PC-3 (cell line): ENCODE data around the gene GAGE12E. TPM values are rescaled to one million over a fixed set of nuclear protein-coding genes. Genes with fewer than 3 reads are reported as not detected.
"Not testable (repeated sequence)": the region's sequence is repeated elsewhere in the genome, so short reads cannot be mapped to it uniquely, and the experiment has no call there.

Experiments
- ATAC-seq: fragments of 200-7000 bp; cut with Tn5 transposase; 2 replicates; pipeline ENCODE4 v1.9.1; 2020; ENCODE audit warnings: mild to moderate bottlenecking, moderate library complexity
- BruUV-seq: library from RNA; stranded (reverse); fragments of 400-500 nt; replicated peaks from 2 replicates; lab custom pipeline; 2021; lab: Mats Ljungman, UMichigan
- CTCF ChIA-PET: fragments of 300-600 bp; sonication (Branson Sonifier 250); formaldehyde crosslinking; loops from one replicate; lab custom pipeline; 2022; ENCODE audit warnings: antibody characterized with exemption; lab: Charles Lee
- POLR2A ChIA-PET: fragments of 300-600 bp; sonication (Branson Sonifier 250); formaldehyde crosslinking; loops from one replicate; lab custom pipeline; 2022; ENCODE audit warnings: antibody characterized with exemption; ENCODE audit not compliant: unreplicated experiment; lab: Charles Lee
- DNase-seq: peaks from one replicate; pipeline ENCODE4 v3.0.0-alpha.2; 2015
- H2AFZ ChIP-seq: fragments of 300-600 bp; sonication (generic); 2 replicates; pipeline ENCODE4 v1.6.0; 2016; ENCODE audit warnings: antibody characterized with exemption, low read length
- H3F3A ChIP-seq: fragments of 300-600 bp; sonication (generic); one replicate; pipeline ENCODE4 v1.6.0; 2017; ENCODE audit warnings: antibody characterized with exemption, low read length, control low read depth, mild to moderate bottlenecking; ENCODE audit not compliant: unreplicated experiment
- H3K27ac ChIP-seq: fragments of 300-600 bp; sonication (generic); 2 replicates; pipeline ENCODE4 v1.5.1; 2016; ENCODE audit warnings: mild to moderate bottlenecking, low read length
- H3K27me3 ChIP-seq: fragments of 300-600 bp; sonication (generic); 2 replicates; pipeline ENCODE4 v1.6.1; 2016; ENCODE audit warnings: low read length, mixed read lengths
- H3K36me3 ChIP-seq: fragments of 300-600 bp; sonication (generic); 2 replicates; pipeline ENCODE4 v1.6.1; 2016; ENCODE audit warnings: low read depth, mixed run types, low read length, mixed read lengths
- H3K4me1 ChIP-seq: fragments of 300-600 bp; sonication (generic); 2 replicates; pipeline ENCODE4 v1.5.1; 2016; ENCODE audit warnings: low read length; ENCODE audit not compliant: insufficient read depth
- H3K4me2 ChIP-seq: fragments of 300-600 bp; sonication (generic); 2 replicates; pipeline ENCODE4 v1.6.0; 2016; ENCODE audit warnings: low read length
- H3K4me3 ChIP-seq: fragments of 300-600 bp; sonication (generic); 2 replicates; pipeline ENCODE4 v1.5.1; 2016; ENCODE audit warnings: mild to moderate bottlenecking, low read length, mixed read lengths
- H3K79me2 ChIP-seq: fragments of 300-600 bp; sonication (generic); 2 replicates; pipeline ENCODE4 v1.6.1; 2017; ENCODE audit warnings: low read length, mixed read lengths
- H3K9ac ChIP-seq: fragments of 300-600 bp; sonication (generic); 2 replicates; pipeline ENCODE4 v1.6.0; 2016; ENCODE audit warnings: mild to moderate bottlenecking, low read length
- H3K9me2 ChIP-seq: fragments of 300-600 bp; sonication (generic); replicated peaks from 2 replicates; pipeline ENCODE4 v1.6.1; 2016; ENCODE audit warnings: mixed run types, low read length, mixed read lengths
- H3K9me3 ChIP-seq: fragments of 300-600 bp; sonication (generic); 2 replicates; pipeline ENCODE4 v1.6.1; 2016; ENCODE audit warnings: low read length, mixed read lengths
- H4K20me1 ChIP-seq: fragments of 300-600 bp; sonication (generic); 2 replicates; pipeline ENCODE4 v1.6.1; 2016; ENCODE audit warnings: low read length, mixed read lengths
- intact Hi-C: fragments of 100-400 bp; cut with micrococcal nuclease; formaldehyde crosslinking; loops from 2 replicates; pipeline ENCODE4 v1.9.0; 2023
- total RNA-seq: library from RNA; depleted of rRNA; stranded (reverse); fragments of >200 nt; gene quantifications from 2 replicates; pipeline ENCODE4 v1.2.3, GENCODE V29; 2014

Gene GAGE12E
- total RNA-seq, 1 experiment from 2014 or later: not detected

- ATAC-seq, H3K27ac ChIP-seq, BruUV-seq, H3K4me3 ChIP-seq, H3K9ac ChIP-seq, H2AFZ ChIP-seq, H3K4me1 ChIP-seq, H3F3A ChIP-seq, H3K9me3 ChIP-seq, H4K20me1 ChIP-seq, DNase-seq, H3K4me2 ChIP-seq, H3K79me2 ChIP-seq, H3K27me3 ChIP-seq, H3K9me2 ChIP-seq, intact Hi-C loops, H3K36me3 ChIP-seq, CTCF ChIA-PET, POLR2A ChIA-PET: not testable (repeated sequence)
Observed at GRCh38 chrX:49570100-49570499, 19.0 kb downstream of the GAGE12E start, which contains the start of gene GAGE12G. Gene GAGE12G, plus strand, starts transcription at chrX:49570400. Its CDS starts 1,155 bp downstream, at chrX:49571555.

GRCh38 chrX:49579649-49580048, 28.6 kb downstream of the GAGE12E start, which contains the start of gene GAGE12H:
Gene GAGE12H, plus strand, starts transcription at chrX:49579949. Its CDS starts 1,155 bp downstream, at chrX:49581104.
- H3K9me3 ChIP-seq, H3K79me2 ChIP-seq, H3K27me3 ChIP-seq, H3K9me2 ChIP-seq, BruUV-seq, CTCF ChIA-PET, H2AFZ ChIP-seq, H3K36me3 ChIP-seq, H3K4me1 ChIP-seq, DNase-seq, H4K20me1 ChIP-seq, H3K4me3 ChIP-seq, ATAC-seq, H3K9ac ChIP-seq, intact Hi-C loops, H3K27ac ChIP-seq, H3K4me2 ChIP-seq, POLR2A ChIA-PET, H3F3A ChIP-seq: not testable (repeated sequence)

GRCh38 chrX:49589196-49589595, 38.1 kb downstream of the GAGE12E start, which contains the start of gene GAGE2A:
Gene GAGE2A, plus strand, starts transcription at chrX:49589496. Its CDS starts 1,155 bp downstream, at chrX:49590651.
- POLR2A ChIA-PET, H3K79me2 ChIP-seq, H3F3A ChIP-seq, H3K9me2 ChIP-seq, H3K4me1 ChIP-seq, ATAC-seq, H3K4me2 ChIP-seq, H2AFZ ChIP-seq, DNase-seq, CTCF ChIA-PET, H3K9me3 ChIP-seq, intact Hi-C loops, H3K4me3 ChIP-seq, BruUV-seq, H3K9ac ChIP-seq, H3K36me3 ChIP-seq, H4K20me1 ChIP-seq, H3K27me3 ChIP-seq, H3K27ac ChIP-seq: not testable (repeated sequence)

GRCh38 chrX:49589769-49590478, 38.8 kb downstream of the GAGE12E start:
- H3K4me3 ChIP-seq, H3K9ac ChIP-seq, H3K4me2 ChIP-seq, H3K27ac ChIP-seq, H3K9me2 ChIP-seq, H3F3A ChIP-seq, BruUV-seq, POLR2A ChIA-PET, CTCF ChIA-PET, H3K27me3 ChIP-seq, H2AFZ ChIP-seq, H4K20me1 ChIP-seq, H3K4me1 ChIP-seq, intact Hi-C loops, DNase-seq, H3K79me2 ChIP-seq, H3K36me3 ChIP-seq, H3K9me3 ChIP-seq, ATAC-seq: not testable (repeated sequence)

GRCh38 chrX:49590488-49590887, 39.4 kb downstream of the GAGE12E start:
- H3K27me3 ChIP-seq, H3K4me3 ChIP-seq, BruUV-seq, H3K9me2 ChIP-seq, H3K4me2 ChIP-seq, H3K9ac ChIP-seq, ATAC-seq, H2AFZ ChIP-seq, H3F3A ChIP-seq, H4K20me1 ChIP-seq, H3K36me3 ChIP-seq, intact Hi-C loops, H3K27ac ChIP-seq, POLR2A ChIA-PET, H3K79me2 ChIP-seq, H3K4me1 ChIP-seq, H3K9me3 ChIP-seq, DNase-seq, CTCF ChIA-PET: not testable (repeated sequence)

- POLR2A ChIA-PET, H3K27me3 ChIP-seq, H3K27ac ChIP-seq, ATAC-seq, H3K36me3 ChIP-seq, DNase-seq, H3K4me2 ChIP-seq, intact Hi-C loops, H2AFZ ChIP-seq, H3K79me2 ChIP-seq, H4K20me1 ChIP-seq, H3K4me3 ChIP-seq, BruUV-seq, CTCF ChIA-PET, H3F3A ChIP-seq, H3K9me2 ChIP-seq, H3K9ac ChIP-seq, H3K4me1 ChIP-seq, H3K9me3 ChIP-seq: not testable (repeated sequence)
Observed at GRCh38 chrX:49598720-49599119, 47.6 kb downstream of the GAGE12E start, which contains the start of gene GAGE1. Gene GAGE1, plus strand, starts transcription at chrX:49599020. Its CDS starts 1,155 bp downstream, at chrX:49600175.
